NT2/D1 (cell line): ENCODE data around the gene DCLRE1A.

Source experiments
- YY1 ChIP-seq: IDR thresholded peaks from 2 replicates; pipeline ENCODE4 v1.6.1; 2011; ENCODE audit not compliant: insufficient read length, insufficient read depth
- ZNF274 ChIP-seq: IDR thresholded peaks from 2 replicates; pipeline ENCODE4 v1.6.1; 2011; ENCODE audit warnings: mild to moderate bottlenecking, low read depth, low read length

- TF ChIP-seq ZNF274 (no peak), YY1 (no peak)
Measured at GRCh38 chr10:113869789-113870188, 15.9 kb upstream of the DCLRE1A start.
